Gastroesophageal sphincter (tissue), 3 donors: Measurements from ENCODE around the gene CYBRD1.

Experiments
- EP300 ChIP-seq: sonication (generic); formaldehyde crosslinking; IDR thresholded peaks from one replicate; pipeline ENCODE4 v1.6.1; 2017; ENCODE audit warnings: antibody characterized with exemption, mild to moderate bottlenecking
- POLR2A ChIP-seq, 2 donors: fragments of 450-650 bp; IDR thresholded peaks; one replicate each; pipeline ENCODE4 v1.6.1; 2017; ENCODE audit warnings: antibody characterized with exemption in 2 of 2, mild to moderate bottlenecking in 2 of 2, moderate library complexity in 1 of 2
- POLR2AphosphoS5 ChIP-seq: sonication (generic); formaldehyde crosslinking; IDR thresholded peaks from one replicate; pipeline ENCODE4 v1.6.1; 2017; ENCODE audit warnings: antibody characterized with exemption
- TF ChIP-seq, protein P1 (sequence below), 4 experiments: fragments of 200-600 bp in 2 of 4; fragments of 450-650 bp in 2 of 4; sonication (generic) in 1 of 4; IDR thresholded peaks; one replicate each; pipeline ENCODE4 v1.5.1; 2017 to 2019; ENCODE audit warnings: antibody characterized with exemption in 4 of 4, mild to moderate bottlenecking in 2 of 4, moderate library complexity in 2 of 4

DNA sequence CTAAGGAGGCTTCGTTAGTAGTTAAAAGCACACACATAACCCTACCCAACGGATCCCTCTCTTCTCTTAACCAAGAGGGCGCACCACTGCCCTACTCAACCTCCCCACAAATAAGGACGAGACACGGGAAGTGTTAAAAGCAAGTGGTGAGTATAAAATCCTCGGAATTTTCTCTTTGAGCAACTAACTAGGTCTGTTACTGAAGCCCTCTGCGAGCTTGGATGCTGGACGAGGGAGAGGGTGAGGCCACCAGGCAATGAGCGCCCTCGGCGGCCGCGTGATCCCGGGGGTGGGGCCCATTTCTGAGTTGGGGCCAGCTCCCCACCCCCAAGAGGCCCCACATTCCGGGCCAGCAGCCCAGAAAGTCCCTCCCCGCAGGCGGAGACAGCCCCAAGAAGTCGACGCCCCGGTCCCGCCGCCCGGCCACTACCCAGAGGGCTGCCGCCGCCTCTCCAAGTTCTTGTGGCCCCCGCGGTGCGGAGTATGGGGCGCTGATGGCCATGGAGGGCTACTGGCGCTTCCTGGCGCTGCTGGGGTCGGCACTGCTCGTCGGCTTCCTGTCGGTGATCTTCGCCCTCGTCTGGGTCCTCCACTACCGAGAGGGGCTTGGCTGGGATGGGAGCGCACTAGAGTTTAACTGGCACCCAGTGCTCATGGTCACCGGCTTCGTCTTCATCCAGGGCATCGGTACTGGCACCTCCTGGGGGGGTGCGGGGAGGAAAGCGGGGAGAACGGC is at the start of gene CYBRD1:
- TF ChIP-seq POLR2A (IDR thresholded peaks at IDR 0.05) (peak; percentile 85 to 86), POLR2AphosphoS5 (peak; percentile 85), EP300 (no peak)
- TF ChIP-seq, protein P1, sequence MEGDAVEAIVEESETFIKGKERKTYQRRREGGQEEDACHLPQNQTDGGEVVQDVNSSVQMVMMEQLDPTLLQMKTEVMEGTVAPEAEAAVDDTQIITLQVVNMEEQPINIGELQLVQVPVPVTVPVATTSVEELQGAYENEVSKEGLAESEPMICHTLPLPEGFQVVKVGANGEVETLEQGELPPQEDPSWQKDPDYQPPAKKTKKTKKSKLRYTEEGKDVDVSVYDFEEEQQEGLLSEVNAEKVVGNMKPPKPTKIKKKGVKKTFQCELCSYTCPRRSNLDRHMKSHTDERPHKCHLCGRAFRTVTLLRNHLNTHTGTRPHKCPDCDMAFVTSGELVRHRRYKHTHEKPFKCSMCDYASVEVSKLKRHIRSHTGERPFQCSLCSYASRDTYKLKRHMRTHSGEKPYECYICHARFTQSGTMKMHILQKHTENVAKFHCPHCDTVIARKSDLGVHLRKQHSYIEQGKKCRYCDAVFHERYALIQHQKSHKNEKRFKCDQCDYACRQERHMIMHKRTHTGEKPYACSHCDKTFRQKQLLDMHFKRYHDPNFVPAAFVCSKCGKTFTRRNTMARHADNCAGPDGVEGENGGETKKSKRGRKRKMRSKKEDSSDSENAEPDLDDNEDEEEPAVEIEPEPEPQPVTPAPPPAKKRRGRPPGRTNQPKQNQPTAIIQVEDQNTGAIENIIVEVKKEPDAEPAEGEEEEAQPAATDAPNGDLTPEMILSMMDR (IDR thresholded peaks at IDR 0.05): no peak
